Measurements from ENCODE around the gene MPP3.
A peak's percentile ranks its signal among the peaks of the same experiment; 100 is the strongest.
"Not testable (repeated sequence)": the region's sequence is repeated elsewhere in the genome, so short reads cannot be mapped to it uniquely, and the experiment has no call there.

Gene MPP3

DNA sequence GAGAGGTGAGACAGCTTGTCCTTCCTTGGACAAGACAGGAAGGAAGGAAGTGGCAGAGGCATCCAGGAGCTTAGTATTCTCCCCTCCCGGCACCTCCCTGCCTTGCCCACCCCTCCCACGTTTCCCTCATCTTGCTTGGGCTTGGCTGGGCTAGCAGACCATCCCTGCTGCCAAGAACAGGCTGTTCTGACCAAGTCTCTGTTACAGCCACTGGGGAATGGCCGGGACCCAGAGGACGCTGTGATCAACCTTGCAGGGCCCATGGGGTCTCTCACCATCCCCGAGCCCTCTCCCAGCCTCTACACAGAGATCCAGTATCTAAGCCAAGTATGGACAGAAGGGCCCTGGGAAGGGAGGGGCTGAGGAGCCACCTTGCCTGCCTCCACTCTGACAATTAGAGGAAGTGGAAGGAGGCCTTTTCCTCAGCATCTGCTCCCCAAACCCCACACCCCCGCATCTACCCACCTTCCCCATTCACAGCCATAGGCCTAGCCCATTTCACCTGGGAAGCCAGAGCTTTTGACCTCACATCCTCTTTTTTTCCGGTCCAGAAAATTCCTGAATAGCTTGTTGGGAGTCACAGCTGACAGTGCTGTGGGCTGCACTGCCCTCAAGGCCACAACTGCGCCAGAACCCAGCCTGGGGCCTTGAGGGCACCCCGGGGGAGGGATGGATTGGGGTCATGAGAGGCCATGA lies 28.1 kb upstream of the MPP3 start:
- no peak for DNase-seq

DNA sequence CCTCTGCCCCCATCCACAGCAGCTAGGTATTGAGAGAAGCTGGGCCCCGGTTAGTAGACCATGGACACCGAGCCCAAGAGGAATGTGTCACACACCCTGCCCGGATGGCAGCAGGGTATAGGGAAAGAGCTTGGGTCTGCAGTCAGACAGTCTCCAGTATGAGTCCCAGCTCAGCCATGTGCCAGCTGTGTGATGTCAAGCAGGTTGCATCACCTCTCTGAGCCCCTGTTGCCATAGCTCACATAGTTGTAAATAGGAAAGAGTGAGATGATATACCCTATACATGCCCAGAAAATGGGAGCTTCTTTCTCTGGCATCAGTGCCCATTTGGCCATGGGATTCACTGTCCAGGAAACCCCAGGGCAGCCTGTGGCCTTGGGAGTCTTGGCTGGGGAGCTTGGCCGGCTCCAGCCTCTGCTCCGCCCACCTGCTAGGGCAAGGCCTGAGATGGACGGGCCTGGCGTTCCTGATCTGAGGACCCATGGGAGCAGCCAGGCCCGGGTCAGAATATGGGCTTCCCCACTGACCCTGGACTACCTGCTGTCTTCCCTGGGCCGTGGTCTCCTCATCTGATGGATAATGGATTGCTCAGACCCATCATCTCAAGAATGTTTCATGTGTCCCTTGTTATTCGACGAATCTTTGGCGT lies 27.3 kb upstream of the MPP3 start:
- DNase-seq, result no peak

DNA sequence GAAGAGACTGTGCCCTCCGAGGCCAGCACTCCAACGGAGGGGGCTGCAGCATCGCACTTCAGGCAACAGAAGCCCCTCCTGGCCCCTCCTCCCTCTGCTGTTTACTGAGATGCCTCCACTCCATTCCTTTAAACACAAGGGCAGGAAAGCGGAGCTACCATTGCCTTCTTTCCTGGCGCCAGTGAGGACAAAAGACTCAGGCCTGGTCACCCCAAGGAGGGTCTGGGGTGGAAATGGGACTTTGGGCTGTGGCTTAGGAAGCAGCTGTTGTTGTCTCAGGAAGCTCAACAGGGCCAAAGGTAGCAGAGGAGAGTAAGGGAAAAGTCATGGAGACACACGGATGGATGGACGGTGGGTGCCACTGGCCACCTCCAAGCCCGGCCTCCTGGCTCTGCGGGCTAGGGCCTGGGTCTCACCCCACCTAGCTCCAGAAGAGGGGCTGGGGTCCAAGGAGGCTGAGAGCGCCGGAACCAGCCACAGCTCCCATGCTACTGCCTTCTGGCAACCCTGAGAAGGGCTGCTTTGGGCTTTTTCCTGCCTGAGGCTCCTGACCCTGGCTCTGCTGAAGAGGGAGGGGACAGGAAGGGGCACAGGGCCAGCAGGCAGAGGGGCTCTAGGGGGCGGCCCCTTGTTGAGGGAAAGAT lies 25.1 kb upstream of the MPP3 start:
- no peak for DNase-seq

DNA sequence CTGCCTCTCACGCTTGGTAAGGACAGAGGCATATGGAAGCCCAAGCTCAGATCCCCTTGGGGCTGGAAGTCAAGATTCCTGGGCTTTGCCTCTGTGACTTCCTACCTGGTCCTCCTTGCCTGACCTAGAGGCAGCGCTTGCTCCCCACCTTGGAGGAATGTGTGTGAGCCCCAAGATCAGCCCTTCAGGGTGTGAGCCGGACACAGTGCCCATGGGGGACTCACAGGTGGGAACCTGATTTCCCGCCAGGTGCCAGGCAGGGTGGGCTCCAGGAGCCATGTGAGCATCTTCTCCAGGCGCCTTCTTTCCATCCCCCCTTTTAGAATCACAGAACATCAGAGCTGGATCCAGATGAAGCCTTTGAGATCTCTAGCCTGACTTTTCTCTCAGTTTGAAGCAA lies 24.2 kb upstream of the MPP3 start:
- no peak for DNase-seq

DNA sequence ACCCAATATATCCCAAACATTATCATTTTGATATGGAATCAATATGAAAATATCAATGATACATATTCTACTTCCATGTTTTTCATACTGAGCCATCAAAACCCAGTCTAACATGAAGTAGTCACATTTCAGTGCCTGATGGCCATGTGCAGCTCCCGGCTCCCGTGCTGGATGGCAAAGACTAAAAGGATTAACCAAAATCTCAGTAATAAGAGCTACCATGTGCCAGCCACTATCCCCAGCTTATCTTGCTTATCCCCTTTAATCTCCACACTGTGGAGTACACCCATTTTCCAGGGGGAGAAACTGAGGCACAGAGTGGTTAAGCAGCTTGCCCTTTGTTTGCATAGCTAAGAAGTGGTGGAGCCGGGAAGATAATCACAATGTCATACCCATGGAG lies 23.2 kb upstream of the MPP3 start:
- DNase-seq, result no peak

DNA sequence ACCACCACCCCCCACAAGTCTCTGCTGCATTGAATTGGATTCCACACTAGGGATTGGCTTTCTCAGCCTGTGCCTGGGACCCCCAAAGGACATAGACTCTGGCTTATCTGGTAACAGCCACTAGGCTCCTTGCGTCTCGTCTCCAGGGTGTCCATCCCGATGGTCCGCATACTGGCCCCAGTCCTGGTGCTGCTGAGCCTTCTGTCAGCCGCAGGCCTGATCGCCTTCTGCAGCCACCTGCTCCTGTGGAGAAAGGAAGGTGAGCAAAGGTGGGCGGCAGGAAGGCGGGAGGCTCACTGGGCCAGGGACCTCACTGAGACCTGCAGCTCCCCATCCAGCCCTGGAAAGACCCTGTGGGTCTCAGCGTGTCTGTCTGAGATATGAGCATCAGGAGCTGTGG lies 22.1 kb upstream of the MPP3 start:
- no peak for DNase-seq

DNA sequence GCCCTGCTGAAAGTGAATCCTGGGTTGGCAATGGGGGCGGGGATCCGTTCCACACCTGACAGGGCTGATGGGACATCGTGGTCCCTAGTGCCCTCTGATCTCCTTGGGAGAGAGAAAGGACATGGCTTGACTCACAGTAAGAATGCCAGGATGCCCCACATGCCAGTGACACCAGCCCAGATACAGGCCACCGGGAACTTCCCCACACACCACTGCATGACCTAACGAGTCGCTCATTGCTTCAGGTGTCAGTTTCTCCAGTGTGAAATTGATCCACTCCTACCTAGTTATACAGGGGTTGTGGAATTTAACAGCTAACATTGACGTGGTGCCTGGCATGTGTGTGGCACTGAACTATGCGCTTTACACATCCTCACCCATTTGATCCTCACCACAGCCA lies 21.6 kb upstream of the MPP3 start:
- no peak for DNase-seq

DNA sequence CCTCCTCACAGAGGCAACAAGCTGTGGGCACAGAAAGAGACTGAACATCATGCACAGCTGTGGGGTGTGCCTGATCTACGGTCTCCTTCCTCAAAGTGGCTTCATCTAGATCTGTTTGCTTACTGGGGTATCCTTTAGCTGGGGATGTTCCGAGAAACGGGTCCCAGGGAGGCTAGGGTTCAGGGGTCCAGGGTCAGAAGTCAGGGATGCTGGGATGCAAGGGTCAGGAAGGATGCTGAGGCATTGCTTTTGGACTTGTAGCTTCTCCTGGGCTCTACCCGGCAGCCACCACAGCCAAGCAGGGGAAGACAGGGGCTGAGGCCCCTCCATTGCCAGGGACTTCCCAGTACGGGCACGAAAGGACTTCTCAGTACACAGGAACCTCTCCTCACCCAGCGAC lies 20.6 kb upstream of the MPP3 start:
- no peak for DNase-seq

DNA sequence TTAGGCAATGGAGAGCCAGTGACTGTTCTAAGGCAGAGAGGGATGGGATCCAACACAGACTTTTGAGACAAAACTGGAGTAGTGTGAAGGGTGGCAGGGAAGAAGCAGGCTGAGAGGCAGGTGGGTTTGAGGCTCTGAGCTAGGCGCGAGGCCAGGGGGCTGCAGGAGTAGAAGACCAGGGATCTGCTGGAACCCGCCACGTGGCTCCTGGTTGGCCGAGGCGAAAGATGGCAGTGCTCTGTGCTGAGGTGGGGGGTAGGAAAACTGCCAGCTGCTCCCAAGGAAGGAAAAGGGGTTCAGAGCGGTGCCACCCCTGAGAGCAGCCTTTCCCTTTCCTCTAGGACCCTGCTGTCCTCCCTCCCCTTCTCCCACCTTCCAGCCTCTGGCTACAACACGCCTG lies 19.6 kb upstream of the MPP3 start:
- no peak for DNase-seq

DNA sequence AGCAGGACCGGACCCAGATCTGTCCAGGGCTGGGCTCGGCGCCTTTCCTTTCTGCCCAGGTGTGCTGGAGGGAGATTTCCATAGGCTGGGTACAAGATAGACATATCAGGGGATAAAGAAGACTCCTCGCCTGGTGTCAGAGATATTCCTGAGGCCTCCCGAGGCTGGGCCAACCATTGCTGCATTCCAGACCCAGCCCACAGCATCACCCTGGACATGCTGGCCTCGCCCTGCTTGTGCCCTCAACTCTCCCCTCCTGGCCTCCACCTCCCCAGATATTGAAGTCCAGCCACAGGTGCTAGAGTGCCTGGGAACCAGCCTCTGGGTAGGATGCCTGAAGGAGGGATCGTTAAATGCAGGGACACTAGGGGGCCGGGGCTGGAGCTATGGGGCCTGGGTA lies 16.2 kb upstream of the MPP3 start:
- no peak for DNase-seq

DNA sequence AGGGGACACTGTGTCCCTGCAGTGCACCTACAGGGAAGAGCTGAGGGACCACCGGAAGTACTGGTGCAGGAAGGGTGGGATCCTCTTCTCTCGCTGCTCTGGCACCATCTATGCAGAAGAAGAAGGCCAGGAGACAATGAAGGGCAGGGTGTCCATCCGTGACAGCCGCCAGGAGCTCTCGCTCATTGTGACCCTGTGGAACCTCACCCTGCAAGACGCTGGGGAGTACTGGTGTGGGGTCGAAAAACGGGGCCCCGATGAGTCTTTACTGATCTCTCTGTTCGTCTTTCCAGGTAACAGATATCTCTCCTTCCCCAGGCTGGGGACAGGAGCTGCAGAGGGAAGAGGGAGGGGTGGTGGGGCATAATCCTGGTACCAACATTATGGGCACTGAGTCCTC lies 15.7 kb upstream of the MPP3 start:
- DNase-seq, result no peak

DNA sequence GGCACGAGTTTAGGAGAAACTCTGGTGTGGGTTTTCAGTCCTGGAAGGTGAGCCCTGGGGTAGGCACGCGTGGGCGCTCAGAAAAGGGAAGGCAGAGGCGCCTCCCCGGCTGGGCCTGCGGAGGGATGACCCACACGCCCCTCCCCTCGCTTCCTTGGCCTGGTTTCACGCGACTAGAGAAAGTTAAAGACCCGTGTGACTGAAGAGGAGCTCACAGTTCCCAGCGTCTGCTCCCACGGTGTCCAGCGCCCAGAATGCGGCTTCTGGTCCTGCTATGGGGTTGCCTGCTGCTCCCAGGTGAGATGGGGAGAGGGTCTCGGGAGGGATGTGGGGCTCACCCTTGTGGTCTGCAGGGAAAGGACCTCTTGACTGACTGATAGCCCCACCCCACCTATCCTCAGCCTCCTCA lies 14.0 kb upstream of the MPP3 start, which contains the start of gene CD300LG:
Gene CD300LG (plus strand): TSS at position 214 of the 409 bp plus-strand sequence. CDS start 41 bp downstream, at position 255.
- DNase-seq, result no peak

DNA sequence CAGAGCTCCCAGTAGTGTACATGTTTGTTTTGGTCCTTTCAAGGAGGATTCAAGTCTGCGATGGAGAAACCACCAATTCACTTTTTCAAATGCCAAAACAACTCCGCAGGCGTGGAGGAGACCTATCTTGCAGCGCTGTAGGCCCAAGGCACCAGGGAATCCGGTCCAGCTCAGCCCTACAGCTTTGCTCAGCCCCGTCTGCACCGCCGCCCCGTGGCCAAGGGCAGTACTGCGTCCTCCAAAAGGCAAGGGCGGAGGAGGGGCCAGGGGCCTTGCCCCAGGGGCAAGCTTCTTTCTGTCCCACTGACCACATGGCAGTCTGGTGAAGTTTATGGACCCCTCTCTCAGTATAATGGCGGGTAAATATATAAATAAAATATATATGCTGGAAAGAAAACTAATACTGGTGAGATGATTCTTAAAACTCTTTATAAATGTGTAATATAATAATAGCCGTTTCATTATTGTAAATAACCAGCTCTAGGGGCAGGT lies 13.3 kb upstream of the MPP3 start:
- DNase-seq, result peak; percentile 61 to 65

DNA sequence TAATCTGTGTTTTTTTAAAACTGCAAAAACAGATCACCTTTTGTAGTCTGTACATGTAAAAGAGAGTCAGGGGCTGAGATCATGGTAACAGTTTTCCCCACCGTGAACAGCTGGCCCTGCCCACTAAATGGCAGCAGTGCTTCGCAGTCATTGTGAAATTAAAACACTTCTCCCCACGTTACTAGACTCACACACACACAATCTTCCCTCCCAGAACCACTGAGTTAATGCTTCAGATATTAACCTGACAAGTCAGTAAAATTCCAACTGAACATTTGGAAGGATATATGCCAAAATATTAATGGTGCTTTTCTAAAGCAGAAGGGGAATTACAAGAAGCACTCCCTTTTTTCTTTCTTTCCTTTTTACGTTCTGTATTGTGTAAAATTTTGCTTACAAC lies 12.8 kb upstream of the MPP3 start:
- no peak for DNase-seq

DNA sequence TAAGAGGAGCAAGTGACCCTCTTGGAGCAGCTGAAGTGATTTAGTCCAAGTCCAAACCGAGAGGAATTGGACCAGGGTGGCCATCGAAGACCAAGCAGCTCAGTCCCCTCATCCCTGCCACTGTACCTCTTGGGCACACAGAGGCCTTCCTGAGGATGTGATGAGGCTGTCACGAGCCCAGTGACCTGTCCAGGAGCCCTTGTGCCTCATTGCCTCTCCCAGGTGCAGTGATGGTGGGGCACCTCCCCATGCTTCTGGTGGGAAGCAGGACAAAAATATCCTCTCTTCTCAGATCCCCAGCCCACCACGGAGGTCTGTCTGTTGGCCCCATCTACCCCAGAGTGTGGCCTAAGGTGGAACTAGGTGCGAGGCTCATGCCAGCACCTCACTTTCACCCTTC lies 11.3 kb upstream of the MPP3 start:
- DNase-seq, result no peak

DNA sequence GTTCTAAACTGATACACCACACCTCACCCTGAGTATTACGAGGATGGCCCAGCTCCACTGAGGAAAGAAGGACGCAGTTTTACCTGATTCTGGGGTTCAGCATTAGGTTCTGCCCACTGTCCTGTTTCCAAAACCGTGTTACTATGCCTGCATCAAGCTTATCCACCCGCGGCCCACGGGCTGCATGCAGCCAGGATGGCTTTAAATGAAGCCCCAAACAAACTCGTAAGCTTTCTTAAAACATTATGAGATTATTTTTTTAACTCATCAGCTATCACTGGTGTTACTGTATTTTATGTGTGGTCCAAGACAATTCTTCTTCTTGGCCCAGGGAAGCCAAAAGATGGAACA lies 10.0 kb upstream of the MPP3 start:
- no peak for DNase-seq

DNA sequence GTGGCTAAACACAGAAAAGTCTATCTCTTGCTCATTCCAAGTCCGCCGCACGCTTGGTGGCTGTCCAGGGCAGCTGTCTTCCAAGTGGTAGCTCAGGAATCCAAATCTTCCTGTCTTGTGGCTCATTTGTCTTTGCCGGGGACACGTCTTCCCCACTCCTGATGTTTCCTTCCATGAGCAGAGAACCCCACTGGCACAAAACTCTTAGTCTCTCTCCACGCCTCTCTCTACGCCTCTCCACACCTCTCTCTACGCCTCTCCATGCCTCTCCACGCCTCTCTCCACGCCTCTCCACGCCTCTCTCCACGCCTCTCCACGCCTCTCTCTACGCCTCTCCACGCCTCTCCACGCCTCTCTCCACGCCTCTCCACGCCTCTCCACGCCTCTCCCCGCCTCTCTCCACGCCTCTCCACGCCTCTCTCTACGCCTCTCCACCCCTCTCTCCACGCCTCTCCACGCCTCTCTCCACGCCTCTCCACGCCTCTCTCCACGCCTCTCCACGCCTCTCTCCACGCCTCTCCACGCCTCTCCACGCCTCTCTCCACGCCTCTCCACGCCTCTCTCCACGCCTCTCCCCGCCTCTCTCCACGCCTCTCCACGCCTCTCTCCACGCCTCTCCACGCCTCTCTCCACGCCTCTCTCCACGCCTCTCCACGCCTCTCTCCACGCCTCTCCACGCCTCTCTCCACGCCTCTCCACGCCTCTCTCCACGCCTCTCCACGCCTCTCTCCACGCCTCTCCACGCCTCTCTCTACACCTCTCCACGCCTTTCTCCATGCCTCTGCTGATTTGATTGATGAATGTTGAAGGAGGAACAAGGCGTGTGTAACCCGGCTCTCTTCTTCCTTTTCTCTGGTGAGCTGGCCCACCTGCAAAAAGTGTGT lies 9.4 kb upstream of the MPP3 start:
- DNase-seq, result not testable (repeated sequence)

DNA sequence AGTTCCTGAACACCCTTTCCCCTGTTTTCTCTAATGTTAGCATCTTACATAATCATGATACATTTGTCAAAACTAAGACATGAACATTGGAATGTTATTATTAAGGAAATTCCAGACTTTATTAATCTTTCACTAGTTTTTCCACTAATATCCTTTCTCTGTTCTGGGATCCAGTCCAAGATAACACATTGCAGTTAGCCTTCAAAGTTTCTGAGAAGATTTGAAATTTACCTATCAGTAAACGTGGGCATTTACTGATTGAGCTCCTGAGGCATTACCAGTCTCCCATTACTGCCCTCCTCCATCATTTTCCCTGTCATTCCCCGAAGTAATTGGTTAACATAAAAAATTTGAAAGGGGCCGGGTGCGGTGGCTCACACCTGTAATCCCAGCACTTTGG lies 8.3 kb upstream of the MPP3 start:
- DNase-seq, result no peak

DNA sequence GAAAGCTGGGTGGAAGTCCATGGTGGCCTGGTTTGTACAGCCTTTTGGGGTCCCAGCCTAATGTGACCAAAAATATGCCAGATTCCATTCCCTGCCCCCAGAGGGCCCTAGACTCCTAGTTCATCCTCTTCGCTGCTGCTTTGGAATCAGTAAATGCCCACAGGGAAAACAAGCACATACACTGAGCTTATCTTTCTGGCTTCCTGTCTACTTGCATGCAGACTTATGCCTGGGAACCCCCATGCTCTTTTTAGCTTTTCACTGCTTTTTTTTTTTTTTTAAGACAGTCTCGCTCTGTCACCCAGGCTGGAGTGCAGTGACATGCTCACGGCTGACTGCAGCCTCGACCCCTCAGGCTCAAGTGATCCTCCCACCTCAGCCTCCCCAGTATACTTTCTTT lies 7.9 kb upstream of the MPP3 start:
- no peak for DNase-seq

DNA sequence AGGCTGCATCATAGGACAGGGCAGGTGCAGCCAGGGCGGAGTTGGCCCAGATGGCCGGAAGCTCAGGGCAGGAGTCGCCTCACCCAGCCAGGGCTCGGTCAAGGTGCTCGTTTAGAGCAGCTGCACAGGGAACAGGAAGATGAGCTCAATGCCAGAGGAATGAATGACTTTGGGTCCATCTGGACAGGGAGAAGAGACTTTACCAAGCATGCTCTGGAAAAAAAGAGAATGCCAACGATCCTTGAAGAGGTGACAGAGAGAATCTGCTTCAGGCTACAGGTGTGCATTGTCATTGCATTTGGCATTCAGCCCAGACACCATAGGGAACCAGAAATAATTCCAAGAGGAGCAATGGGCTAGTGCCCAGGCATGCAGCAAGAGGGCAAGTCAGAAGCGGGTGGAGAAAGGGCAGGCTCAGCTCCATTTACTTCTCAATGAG lies 6.7 kb upstream of the MPP3 start:
- DNase-seq, result no peak

DNA sequence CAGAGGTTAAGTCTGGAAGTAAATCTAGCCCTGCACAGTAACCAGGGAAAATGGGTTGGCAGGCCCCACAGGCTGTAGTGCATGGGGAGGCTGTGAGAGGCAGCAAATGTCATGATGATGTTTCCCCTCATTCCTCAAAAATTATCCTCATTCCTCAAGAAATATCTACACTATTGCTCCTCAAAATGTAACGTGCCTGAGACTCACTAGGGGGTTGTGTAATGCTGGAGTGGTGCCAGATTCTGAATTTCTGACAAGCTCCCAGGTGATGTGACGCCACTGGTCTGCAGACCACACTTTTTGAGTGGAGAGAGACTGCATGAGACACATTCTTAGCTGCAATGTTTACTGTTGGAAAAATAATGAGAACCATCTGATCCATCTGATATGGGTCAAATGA lies 1.2 kb upstream of the MPP3 start:
- no peak for DNase-seq

DNA sequence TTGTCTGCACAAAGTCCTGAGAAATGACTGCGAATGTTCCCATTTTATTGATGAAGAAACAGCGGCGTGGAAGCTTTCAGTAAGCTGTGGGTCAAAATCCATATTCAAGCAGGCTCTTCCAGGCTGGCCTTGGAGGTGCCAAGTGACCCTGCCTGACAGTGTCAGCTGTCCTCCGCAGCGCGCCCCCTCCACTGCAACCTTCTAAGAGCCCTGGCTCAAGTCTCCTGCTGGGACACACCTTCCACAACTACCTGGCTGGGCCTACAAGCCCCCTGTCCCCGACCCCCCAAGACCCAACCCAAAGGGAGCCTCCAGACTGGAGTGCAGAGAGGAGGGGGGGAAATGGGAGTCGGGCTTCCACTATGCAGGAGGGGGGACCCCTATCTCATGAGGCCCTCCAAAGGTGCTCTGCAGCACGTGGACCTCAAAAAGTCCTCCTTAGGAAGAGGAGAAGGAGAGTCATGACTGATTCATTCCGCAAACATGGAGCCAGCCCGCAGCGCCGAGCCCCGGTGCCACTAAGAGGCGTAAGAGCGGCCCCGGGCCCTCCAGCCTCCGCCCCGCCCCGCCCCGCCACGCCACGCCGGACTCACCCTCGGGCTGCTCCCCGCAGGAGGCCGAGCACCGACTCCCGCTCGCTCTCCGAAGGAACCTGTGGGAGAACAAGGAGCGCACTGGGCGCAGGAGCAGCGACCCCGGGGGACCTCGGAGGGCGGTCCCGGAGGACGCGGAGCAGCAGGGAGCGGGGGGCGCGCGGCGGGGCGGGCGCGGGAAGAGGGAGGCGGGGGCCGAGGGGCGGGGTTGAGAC lies 574 bp downstream of the MPP3 start:
- DNase-seq, result peak; percentile 19 to 28

All from AML-193 (cell line).